PC-9 (cell line): ENCODE data around the gene CRTC1. TPM values are rescaled to one million over a fixed set of nuclear protein-coding genes. Genes with fewer than 3 reads are reported as not detected.

Experiments
- BruUV-seq: library from RNA; stranded (reverse); fragments of 400-500 nt; replicated peaks from 2 replicates; lab custom pipeline; 2021; lab: Mats Ljungman, UMichigan
- CTCF ChIA-PET: fragments of 300-600 bp; sonication (Branson Sonifier 250); formaldehyde crosslinking; loops from one replicate; lab custom pipeline; 2022; ENCODE audit warnings: antibody characterized with exemption; lab: Charles Lee
- POLR2A ChIA-PET: fragments of 300-600 bp; sonication (Branson Sonifier 250); formaldehyde crosslinking; loops from one replicate; lab custom pipeline; 2022; ENCODE audit warnings: antibody characterized with exemption; ENCODE audit not compliant: unreplicated experiment; lab: Charles Lee
- DNase-seq, 2 experiments: peaks; one replicate each; pipeline versions ENCODE4 v3.0.0 to v3.0.0-alpha.2; 2015 to 2022; ENCODE audit warnings: mixed read lengths in 1 of 2
- H2AFZ ChIP-seq: fragments of 200-600 bp; sonication (generic); 2 replicates; pipeline ENCODE4 v1.8.1; 2017; ENCODE audit warnings: antibody characterized with exemption
- H3F3A ChIP-seq: fragments of 200-600 bp; sonication (generic); 2 replicates; pipeline ENCODE4 v1.8.1; 2017; ENCODE audit warnings: antibody characterized with exemption, mild to moderate bottlenecking, low read depth; ENCODE audit not compliant: insufficient read depth
- H3K27ac ChIP-seq: fragments of 200-600 bp; sonication (generic); 2 replicates; pipeline ENCODE4 v1.6.1; 2016; ENCODE audit warnings: mixed run types
- H3K27me3 ChIP-seq: fragments of 200-600 bp; sonication (generic); 2 replicates; pipeline ENCODE4 v1.6.1; 2016; ENCODE audit warnings: low read depth, mixed run types; ENCODE audit not compliant: insufficient read depth
- H3K36me3 ChIP-seq: fragments of 200-600 bp; sonication (generic); 2 replicates; pipeline ENCODE4 v1.6.1; 2016; ENCODE audit warnings: low read depth, mixed run types
- H3K4me1 ChIP-seq: fragments of 200-600 bp; sonication (generic); replicated peaks from 2 replicates; pipeline ENCODE4 v1.6.1; 2016; ENCODE audit warnings: mixed run types; ENCODE audit not compliant: insufficient read depth
- H3K4me2 ChIP-seq: fragments of 200-600 bp; sonication (generic); 2 replicates; pipeline ENCODE4 v1.6.1; 2017; ENCODE audit warnings: mixed run types
- H3K4me3 ChIP-seq: fragments of 200-600 bp; sonication (generic); 2 replicates; pipeline ENCODE4 v1.6.1; 2016; ENCODE audit warnings: mixed run types
- H3K79me2 ChIP-seq: fragments of 200-600 bp; sonication (generic); 2 replicates; pipeline ENCODE4 v1.6.1; 2017; ENCODE audit warnings: low read depth, mixed run types
- H3K9me2 ChIP-seq: fragments of 200-600 bp; sonication (generic); 2 replicates; pipeline ENCODE4 v1.8.1; 2017; ENCODE audit warnings: mild to moderate bottlenecking; ENCODE audit not compliant: insufficient read depth
- H3K9me3 ChIP-seq: fragments of 200-600 bp; sonication (generic); 2 replicates; pipeline ENCODE4 v1.8.1; 2016; ENCODE audit warnings: low read depth; ENCODE audit not compliant: insufficient read depth
- H4K20me1 ChIP-seq: fragments of 200-600 bp; sonication (generic); 2 replicates; pipeline ENCODE4 v1.8.1; 2017; ENCODE audit not compliant: insufficient read depth
- EZH2 ChIP-seq: fragments of 200-600 bp; sonication (generic); IDR thresholded peaks from 2 replicates; pipeline ENCODE4 v1.8.0; 2017; ENCODE audit warnings: antibody characterized with exemption, low read depth
- intact Hi-C: fragments of 100-400 bp; cut with micrococcal nuclease; formaldehyde crosslinking; loops from one replicate; pipeline ENCODE4 v1.10.0; 2022; ENCODE audit not compliant: unreplicated experiment
- total RNA-seq: library from RNA; stranded (reverse); gene quantifications from 2 replicates; pipeline ENCODE4 v1.2.3, GENCODE V29; 2021
- TF ChIP-seq, protein P1 (sequence below): fragments of 200-600 bp; sonication (generic); conservative IDR thresholded peaks from 2 replicates; pipeline ENCODE4 v1.6.1; 2017; ENCODE audit warnings: mixed run types, antibody characterized with exemption, mild to moderate bottlenecking, moderate library complexity

The CRTC1 gene
- total RNA-seq, 1 experiment from 2014 or later = 16.6 TPM

DNA sequence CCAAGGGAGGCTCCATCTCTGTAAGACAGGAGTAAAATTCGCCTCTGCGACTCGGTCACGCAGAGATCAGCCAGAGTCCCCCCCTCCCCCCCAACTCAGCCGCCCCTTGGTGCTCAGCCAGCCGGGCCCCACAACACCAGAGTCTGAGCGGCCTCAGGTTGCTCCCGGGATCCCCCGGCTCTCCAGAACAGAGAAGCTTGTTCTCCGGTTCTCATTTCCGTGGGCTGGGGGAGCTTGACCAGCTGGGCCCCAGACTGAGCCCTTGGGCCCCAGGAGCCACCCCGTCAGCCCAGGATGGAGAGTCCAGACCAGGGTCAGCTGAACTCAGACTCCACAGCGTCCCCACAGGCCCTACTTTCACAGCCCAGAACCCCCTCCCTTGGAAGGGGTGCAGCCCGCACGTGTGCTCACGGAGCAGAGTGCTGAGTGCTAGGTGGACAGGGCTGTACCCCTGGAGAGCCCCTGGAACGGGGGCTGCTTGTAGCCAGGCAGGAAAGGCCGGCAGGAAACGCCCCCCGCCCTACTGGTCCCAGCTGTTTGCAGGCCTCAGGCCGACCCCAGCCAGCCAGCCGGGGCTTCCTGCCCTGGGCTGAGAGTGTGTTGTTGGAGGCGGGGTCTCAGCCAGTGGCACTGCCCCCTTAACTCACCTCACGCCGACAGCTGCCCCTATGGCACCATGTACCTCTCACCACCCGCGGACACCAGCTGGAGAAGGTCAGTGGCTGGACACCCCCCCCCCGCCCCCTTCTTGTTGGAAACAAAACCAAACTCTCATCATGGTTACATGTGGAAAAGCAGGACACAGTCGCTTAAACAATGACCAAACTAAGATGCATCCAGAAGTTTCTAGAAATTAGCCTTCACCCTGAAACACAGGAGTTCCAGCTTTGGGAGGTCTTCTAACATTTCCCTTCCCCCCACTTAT, 63.2 kb downstream of the CRTC1 start:
- no peak overlapping the region for H3K4me3 ChIP-seq
- TF ChIP-seq EZH2 = no peak
- TF ChIP-seq, protein P1, sequence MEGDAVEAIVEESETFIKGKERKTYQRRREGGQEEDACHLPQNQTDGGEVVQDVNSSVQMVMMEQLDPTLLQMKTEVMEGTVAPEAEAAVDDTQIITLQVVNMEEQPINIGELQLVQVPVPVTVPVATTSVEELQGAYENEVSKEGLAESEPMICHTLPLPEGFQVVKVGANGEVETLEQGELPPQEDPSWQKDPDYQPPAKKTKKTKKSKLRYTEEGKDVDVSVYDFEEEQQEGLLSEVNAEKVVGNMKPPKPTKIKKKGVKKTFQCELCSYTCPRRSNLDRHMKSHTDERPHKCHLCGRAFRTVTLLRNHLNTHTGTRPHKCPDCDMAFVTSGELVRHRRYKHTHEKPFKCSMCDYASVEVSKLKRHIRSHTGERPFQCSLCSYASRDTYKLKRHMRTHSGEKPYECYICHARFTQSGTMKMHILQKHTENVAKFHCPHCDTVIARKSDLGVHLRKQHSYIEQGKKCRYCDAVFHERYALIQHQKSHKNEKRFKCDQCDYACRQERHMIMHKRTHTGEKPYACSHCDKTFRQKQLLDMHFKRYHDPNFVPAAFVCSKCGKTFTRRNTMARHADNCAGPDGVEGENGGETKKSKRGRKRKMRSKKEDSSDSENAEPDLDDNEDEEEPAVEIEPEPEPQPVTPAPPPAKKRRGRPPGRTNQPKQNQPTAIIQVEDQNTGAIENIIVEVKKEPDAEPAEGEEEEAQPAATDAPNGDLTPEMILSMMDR = no peak
- CTCF ChIA-PET = no interaction called here
- no peaks in the 10 kb centered on the region for H3K4me1 ChIP-seq
- H4K20me1 ChIP-seq = no peaks in the 10 kb centered on the region
- H2AFZ ChIP-seq = no peak overlapping the region
- no TSS peak for BruUV-seq
- H3K36me3 ChIP-seq = no peaks in the 10 kb centered on the region
- H3K27ac ChIP-seq = no peak overlapping the region
- DNase-seq = no peak
- no peaks in the 10 kb centered on the region for H3K9me2 ChIP-seq
- no peaks in the 10 kb centered on the region for H3K9me3 ChIP-seq
- POLR2A ChIA-PET = no interaction called here
- H3K79me2 ChIP-seq = no peaks in the 10 kb centered on the region
- intact Hi-C loops = no loop called here
- no peak overlapping the region for H3K4me2 ChIP-seq
- no peaks in the 10 kb centered on the region for H3K27me3 ChIP-seq
- no peaks in the 10 kb centered on the region for H3F3A ChIP-seq

DNA sequence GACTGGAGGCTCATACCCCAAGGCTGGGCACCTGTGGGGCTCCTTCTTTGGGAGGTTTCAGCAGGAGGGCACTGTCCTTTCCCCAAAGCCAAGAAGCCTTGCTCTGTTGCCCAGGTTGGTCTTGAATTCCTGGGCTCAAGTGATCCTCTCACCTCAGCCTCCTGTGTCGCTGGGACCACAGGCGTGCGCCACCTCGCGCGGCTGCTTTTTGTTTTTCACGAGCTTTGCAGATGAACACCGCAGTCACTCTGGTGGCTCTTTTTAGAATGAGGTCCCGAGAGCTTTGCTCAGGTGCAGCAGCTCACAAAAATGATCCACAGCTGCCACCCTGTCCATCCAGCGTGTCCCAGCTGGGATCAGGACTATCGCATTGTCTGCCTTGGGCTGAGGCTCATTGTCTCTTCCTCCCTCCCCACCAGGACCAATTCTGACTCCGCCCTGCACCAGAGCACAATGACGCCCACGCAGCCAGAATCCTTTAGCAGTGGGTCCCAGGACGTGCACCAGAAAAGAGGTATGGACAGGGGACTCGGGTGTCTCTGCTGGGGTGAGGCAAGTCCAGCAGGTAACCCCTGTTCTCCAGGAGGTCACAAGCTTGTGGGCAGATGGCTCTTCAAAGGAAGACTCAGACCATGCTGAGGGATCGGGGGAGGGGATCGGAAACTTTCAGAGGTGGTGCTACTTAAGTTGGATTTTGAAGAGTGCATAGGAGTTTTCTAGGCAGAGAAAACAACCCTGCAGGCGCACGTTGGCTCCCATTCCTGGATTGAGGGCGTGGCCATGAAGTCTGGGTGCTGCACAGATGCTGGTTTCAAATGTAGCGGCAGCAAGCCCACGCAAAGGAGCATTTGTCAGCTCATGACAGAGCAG, 66.1 kb downstream of the CRTC1 start:
- intact Hi-C loops = no loop called here
- POLR2A ChIA-PET = no interaction called here
- Histone ChIP-seq H3K4me3 (no peak overlapping the region), H3K9me2 (no peaks in the 10 kb centered on the region), H3K79me2 (no peaks in the 10 kb centered on the region), H3K4me1 (no peaks in the 10 kb centered on the region), H4K20me1 (no peaks in the 10 kb centered on the region), H3F3A (no peaks in the 10 kb centered on the region), H3K4me2 (no peak overlapping the region), H2AFZ (no peak overlapping the region), H3K36me3 (no peaks in the 10 kb centered on the region), H3K27ac (no peak overlapping the region), H3K9me3 (no peaks in the 10 kb centered on the region), H3K27me3 (no peaks in the 10 kb centered on the region)
- CTCF ChIA-PET = no interaction called here
- BruUV-seq = no TSS peak
- TF ChIP-seq, protein P1 = no peak
- no peak for TF ChIP-seq EZH2
- DNase-seq = no peak

DNA sequence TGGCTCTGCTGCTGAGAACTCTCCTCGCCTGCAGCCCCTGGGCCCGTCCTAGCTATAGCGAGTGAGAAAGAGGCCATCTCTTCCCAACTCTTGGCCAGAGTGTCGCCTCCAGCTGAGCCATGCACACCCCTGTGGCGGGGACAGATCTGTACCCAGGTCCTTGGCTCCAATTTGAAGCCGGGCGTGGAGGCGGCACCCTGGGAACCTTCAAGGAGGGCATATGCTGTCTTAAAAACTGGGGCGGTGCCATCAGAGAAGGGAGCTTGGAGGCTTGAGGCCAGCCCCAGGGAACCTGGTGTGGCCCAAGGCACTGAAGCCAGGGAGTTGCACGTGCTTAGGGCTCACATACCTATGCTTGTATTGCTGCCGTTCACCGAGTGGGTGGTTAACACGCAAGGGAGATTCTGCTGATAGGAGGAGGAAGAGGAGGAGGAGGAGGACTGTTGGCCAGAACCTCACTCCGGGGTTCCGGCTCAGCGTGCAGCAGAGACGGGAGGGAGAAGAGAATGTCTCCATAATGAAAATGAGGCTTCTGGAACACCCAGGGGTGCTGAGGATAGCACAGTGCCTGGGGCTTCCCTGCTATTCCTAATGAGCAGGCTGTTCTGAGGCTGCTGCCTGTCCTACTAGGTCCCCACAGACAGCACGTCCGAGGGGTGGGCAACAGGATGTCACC, 67.0 kb downstream of the CRTC1 start:
- Histone ChIP-seq H3K79me2 (no peaks in the 10 kb centered on the region), H3K27me3 (no peaks in the 10 kb centered on the region), H3K4me1 (no peaks in the 10 kb centered on the region), H3K9me2 (no peaks in the 10 kb centered on the region), H3K27ac (no peak overlapping the region), H2AFZ (no peak overlapping the region), H3K4me3 (no peak overlapping the region), H3K9me3 (no peaks in the 10 kb centered on the region), H4K20me1 (no peaks in the 10 kb centered on the region), H3F3A (no peaks in the 10 kb centered on the region), H3K4me2 (no peak overlapping the region), H3K36me3 (no peaks in the 10 kb centered on the region)
- DNase-seq = no peak
- intact Hi-C loops = no loop called here
- TF ChIP-seq, protein P1 = no peak
- ChIA-PET CTCF (no interaction called here), POLR2A (no interaction called here)
- no TSS peak for BruUV-seq
